NT2/D1 (cell line): ENCODE data around the gene RAI1.

Experiments
- SUZ12 ChIP-seq: IDR thresholded peaks from 2 replicates; pipeline ENCODE4 v1.6.1; 2011; ENCODE audit not compliant: insufficient read length, insufficient read depth; ENCODE audit errors: extremely low read depth
- YY1 ChIP-seq: IDR thresholded peaks from 2 replicates; pipeline ENCODE4 v1.6.1; 2011; ENCODE audit not compliant: insufficient read length, insufficient read depth
- ZNF274 ChIP-seq: IDR thresholded peaks from 2 replicates; pipeline ENCODE4 v1.6.1; 2011; ENCODE audit warnings: mild to moderate bottlenecking, low read depth, low read length

DNA sequence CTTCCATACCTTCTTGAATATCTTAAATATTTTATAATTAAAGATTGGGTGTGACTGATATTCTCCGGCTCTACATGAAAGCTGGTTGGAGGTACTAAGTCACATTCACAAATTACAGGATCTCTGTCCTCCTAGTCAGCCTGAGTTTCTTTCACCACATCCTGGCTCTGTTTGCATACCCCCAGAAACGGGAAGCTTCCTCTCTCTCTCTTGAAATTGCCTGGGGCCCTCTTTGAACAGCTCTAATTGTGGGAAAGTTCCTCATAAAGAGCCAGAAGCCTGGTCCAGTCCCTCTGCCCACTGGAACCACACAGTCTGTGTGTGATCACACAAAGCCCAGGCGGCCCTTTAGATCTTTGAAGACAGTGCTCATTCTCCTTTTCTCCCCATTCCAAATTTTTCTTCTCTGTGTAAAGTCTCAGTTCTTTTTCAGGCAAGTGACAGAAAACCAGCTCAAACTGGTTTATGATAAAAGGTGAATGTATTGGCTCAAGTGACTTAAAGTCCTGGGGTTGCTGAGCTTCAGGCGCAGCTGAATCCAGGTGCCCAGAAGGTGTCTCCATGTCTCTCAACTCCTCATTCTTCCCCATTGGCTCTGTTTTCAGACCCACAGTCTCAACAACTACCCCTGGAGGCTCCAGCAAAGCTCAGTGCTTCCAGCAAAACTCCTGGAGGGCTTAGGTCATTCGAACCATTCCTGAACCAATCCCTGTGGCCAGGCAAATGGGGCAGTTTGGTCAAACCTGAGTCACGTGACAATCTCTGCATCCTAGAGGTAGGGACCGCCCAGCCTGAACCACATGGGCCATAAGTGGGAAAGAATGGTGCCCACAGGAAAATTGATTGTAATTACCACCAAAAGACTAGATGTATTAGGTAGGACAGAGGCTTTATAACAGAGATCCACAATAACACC is 8.5 kb upstream of the RAI1 start:
- no peak for TF ChIP-seq YY1
- no peak for TF ChIP-seq ZNF274
- TF ChIP-seq SUZ12, result no peak
